ENCODE results near the gene GALNT9. TPM values are rescaled to one million over a fixed set of nuclear protein-coding genes. Genes with fewer than 3 reads are reported as not detected.
"Not testable (repeated sequence)": the region's sequence is repeated elsewhere in the genome, so short reads cannot be mapped to it uniquely, and the experiment has no call there.

GALNT9 gene
- total and polyA plus RNA-seq, 5 experiments from 2014 or later, result not detected

DNA sequence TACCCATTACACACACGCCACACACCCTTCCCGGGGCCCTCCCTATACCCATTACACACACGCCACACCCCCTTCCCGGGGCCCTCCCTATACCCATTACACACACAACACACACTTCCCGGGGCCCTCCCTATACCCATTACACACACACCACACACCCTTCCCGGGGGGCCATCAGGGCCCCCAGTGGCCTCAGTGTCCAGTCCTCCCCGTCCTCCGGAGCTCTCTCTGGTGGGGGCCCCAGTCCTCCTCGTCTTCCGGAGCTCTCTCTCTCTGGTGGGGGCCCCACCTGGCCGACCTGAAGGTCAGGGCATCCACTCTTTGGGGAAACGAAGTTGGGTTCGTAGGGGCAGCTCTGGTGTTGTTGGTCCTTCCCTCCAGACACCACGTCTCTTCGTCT lies 86.2 kb downstream of the GALNT9 start:
- H3K36me3 Mint-ChIP-seq, H3K27me3 Mint-ChIP-seq, H3K9me3 Mint-ChIP-seq, H3K4me3 Mint-ChIP-seq: not testable (repeated sequence)
- DNase-seq (peak in 1 of 10 donors; percentile 48), ATAC-seq (peak in 1 of 2 donors; percentile 25)
- POLR2A ChIA-PET, result interaction anchor here (0.5 kb wide), 1 partner anchor 245 kb away, joined by 3 read pairs; no protein-coding TSS in a partner anchor
- Mint-ChIP-seq H3K27ac (peak overlapping the region in 1 of 10 donors; percentile 27), H3K4me1 (peaks cover 0 to 14% (median 7%) of the 10 kb centered on the region in 4 donors)

- H3K27ac Mint-ChIP-seq, ATAC-seq, H3K27me3 Mint-ChIP-seq, H3K36me3 Mint-ChIP-seq, H3K4me3 Mint-ChIP-seq, H3K9me3 Mint-ChIP-seq, POLR2A ChIA-PET: not testable (repeated sequence)
- peaks cover 0 to 17% (median 7%) of the 10 kb centered on the region in 4 donors for H3K4me1 Mint-ChIP-seq
- peak in 1 of 10 donors; percentile 26 for DNase-seq
Observed at GRCh38 chr12:132240669-132241007, 88.8 kb downstream of the GALNT9 start.

DNA sequence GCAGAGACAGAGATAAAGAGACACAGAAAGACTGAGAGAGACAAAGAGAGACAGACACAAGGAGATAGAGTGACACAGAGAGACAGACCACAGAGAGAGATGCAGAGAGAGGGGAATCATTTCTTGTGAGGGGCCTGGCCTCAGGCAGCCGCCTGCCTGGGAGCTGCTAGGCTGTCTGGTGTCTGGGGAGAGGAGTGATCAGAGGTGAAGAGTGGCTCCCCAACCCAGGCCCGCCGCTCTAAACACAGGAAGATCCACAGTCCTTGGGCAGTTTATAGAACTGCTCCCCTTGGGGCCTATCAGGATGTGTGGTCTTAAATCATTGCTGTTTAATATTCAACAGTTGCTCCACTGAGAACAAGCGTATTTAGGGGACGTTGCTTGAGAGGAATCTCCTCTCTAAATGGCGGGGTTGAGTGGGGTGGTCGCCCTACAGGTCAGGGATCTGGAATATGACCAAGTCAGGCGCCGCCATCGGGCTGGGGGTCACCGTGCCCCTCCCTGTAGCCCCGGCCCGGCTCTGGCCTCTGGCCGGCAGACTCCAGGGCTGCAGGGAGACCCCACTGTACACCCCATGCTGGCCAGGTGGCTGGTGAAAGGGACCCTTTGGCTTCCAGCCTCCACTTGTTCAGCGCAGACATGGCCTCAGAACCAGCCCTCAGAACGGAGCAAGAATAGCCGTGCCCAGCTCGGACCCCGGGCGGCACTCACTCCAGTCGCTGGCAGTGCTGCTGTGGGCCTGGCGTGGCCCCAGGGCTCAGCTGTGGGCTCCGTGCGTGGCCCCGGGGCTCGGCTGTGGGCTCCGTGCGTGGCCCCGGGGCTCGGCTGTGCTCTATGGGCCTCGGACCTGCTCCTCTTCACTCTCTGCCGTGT lies 89.4 kb downstream of the GALNT9 start:
- Mint-ChIP-seq H3K4me1 (peaks cover 0 to 17% (median 7%) of the 10 kb centered on the region in 4 donors), H3K27me3 (peaks cover 0 to 8% (median 0%) of the 10 kb centered on the region in 5 donors), H3K36me3 (no peaks in the 10 kb centered on the region), H3K4me3 (no peak overlapping the region), H3K9me3 (no peaks in the 10 kb centered on the region), H3K27ac (peak overlapping the region in 3 of 10 donors; percentile 24 to 74 (median 51))
- peak in 1 of 10 donors; percentile 23 for DNase-seq
- POLR2A ChIA-PET, result no interaction called here
- ATAC-seq, result no peak

GRCh38 chr12:132239392-132239791 lies 90.0 kb downstream of the GALNT9 start:
- DNase-seq (no peak), ATAC-seq (no peak)
- H3K27ac Mint-ChIP-seq, result peak overlapping the region in 4 of 10 donors; percentile 24 to 74 (median 44)
- POLR2A ChIA-PET, result no interaction called here
- H3K9me3 Mint-ChIP-seq, result no peaks in the 10 kb centered on the region
- H3K36me3 Mint-ChIP-seq, result no peaks in the 10 kb centered on the region
- peaks cover 0 to 8% (median 0%) of the 10 kb centered on the region in 5 donors for H3K27me3 Mint-ChIP-seq
- no peak overlapping the region for H3K4me3 Mint-ChIP-seq
- H3K4me1 Mint-ChIP-seq, result peaks cover 0 to 17% (median 7%) of the 10 kb centered on the region in 4 donors

DNA sequence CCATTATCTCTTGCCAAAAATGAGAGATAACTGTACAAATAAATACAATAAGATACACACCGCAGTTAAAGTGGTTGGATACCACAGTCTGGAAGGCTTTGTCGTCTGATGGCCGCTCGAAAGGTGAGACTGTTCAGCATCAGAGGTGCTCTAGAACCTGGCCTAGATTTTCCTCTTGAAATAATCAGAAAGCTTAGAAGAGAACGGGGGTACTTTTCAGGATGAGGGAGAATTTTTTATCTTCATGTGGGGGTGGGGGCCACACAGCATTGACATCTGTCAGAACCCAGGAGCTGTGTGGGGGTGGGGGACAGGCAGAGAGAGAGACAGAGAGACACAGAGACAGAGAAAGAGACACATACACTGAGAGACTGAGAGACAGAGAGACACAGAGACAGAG lies 90.5 kb downstream of the GALNT9 start:
- ATAC-seq (no peak), DNase-seq (peak in 1 of 10 donors; percentile 6)
- Mint-ChIP-seq H3K27me3 (peaks cover 0 to 8% (median 0%) of the 10 kb centered on the region in 5 donors), H3K4me3 (no peak overlapping the region), H3K36me3 (no peaks in the 10 kb centered on the region), H3K4me1 (peaks cover 0 to 17% (median 6%) of the 10 kb centered on the region in 4 donors), H3K9me3 (no peaks in the 10 kb centered on the region), H3K27ac (peak overlapping the region in 1 of 10 donors; percentile 51)
- POLR2A ChIA-PET, result no interaction called here

- Mint-ChIP-seq H3K27ac (peak overlapping the region in 1 of 10 donors; percentile 51), H3K36me3 (no peaks in the 10 kb centered on the region), H3K4me1 (peaks cover 0 to 13% (median 3%) of the 10 kb centered on the region in 4 donors), H3K9me3 (no peaks in the 10 kb centered on the region), H3K27me3 (peaks cover 0 to 8% (median 0%) of the 10 kb centered on the region in 5 donors), H3K4me3 (no peak overlapping the region)
- POLR2A ChIA-PET, result no interaction called here
- ATAC-seq (no peak), DNase-seq (peak in 1 of 10 donors; percentile 50)
Observed at GRCh38 chr12:132238488-132238854, 90.9 kb downstream of the GALNT9 start.

DNA sequence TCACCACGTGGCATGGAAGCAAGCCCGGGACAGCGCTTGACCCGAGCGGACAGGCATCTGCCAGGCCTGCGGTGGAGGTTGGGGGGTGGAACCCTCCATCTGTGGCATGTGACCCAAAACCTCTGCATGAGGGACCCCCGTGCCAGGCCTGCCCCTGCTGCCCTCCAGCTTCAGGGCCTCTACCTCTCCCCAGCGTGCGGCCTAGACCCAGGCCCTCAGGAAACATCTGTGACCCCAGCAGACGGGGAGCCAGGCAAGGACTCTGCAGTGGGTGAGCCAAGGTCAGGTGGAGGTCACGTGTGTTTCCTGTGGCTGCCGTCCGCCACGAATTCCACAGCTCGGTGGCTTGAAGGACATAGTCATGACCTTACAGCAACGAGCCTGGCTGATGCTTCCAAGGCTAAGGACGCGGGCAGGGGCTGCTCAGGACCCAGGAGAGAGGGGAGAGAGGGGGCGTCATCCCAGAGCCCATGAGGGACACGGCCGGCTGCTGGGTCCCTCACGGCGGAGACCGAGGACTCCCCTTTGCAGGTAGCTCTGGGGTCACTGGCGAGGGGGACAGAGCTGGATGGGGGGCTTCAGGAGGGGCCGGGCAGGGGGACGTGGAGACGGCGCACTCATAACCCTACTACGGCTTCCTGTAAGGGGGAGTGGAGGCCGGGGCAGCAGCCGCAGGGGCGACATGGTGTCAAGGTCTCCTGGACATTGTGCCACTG lies 91.5 kb downstream of the GALNT9 start:
- Mint-ChIP-seq H3K4me1 (peaks cover 0 to 10% (median under 1%) of the 10 kb centered on the region in 4 donors), H3K9me3 (no peaks in the 10 kb centered on the region), H3K36me3 (no peaks in the 10 kb centered on the region), H3K27ac (peak overlapping the region in 1 of 10 donors; percentile 72), H3K4me3 (no peak overlapping the region), H3K27me3 (peaks cover 0 to 8% (median 0%) of the 10 kb centered on the region in 5 donors)
- DNase-seq, result no peak
- POLR2A ChIA-PET, result no interaction called here
- no peak for ATAC-seq

GRCh38 chr12:132236930-132237771 lies 92.2 kb downstream of the GALNT9 start:
- no peak overlapping the region for H3K4me3 Mint-ChIP-seq
- POLR2A ChIA-PET, result no interaction called here
- no peaks in the 10 kb centered on the region for H3K36me3 Mint-ChIP-seq
- ATAC-seq (no peak), DNase-seq (peak in 1 of 10 donors; percentile 51)
- peaks cover 0 to 8% (median 0%) of the 10 kb centered on the region in 5 donors for H3K27me3 Mint-ChIP-seq
- no peaks in the 10 kb centered on the region for H3K9me3 Mint-ChIP-seq
- peaks cover 0 to 10% (median under 1%) of the 10 kb centered on the region in 4 donors for H3K4me1 Mint-ChIP-seq
- H3K27ac Mint-ChIP-seq, result peak overlapping the region in 2 of 10 donors; percentile 13 to 72

GRCh38 chr12:132236129-132236929 lies 93.1 kb downstream of the GALNT9 start:
- DNase-seq (peak in 1 of 10 donors; percentile 42), ATAC-seq (no peak)

DNA sequence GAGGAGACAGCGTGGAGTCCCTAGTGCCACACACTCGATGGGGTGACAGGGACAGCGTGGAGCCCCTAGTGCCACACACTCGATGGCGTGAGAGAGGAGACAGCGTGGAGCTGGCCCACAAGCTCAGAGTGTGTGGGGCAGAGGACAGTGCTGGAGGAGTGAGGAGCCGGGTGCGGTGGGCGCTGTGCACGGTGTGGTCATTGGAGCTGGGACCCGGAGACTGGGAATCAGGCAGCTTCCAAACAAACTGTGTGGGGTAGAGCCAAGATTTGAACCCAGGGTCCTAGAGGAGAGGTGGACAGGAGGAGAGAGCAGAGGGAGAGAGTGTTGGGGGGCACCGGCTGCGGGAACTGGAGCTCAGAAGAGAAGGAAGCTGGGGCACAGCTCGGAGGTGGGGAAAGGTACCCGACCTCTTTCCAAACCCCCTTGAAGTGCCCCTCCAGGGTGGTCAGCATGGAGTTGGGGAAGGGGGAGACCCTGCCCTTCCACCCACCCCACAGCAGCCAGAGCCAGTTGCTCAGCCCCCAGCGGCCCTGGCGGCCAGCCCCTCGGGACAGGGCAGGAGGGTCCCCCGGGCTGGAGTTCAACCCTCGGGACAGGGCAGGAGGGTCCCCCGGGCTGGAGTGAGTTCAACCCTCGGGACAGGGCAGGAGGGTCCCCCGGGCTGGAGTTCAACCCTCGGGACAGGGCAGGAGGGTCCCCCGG lies 94.1 kb downstream of the GALNT9 start:
- H3K4me1 Mint-ChIP-seq, result peaks cover 0 to 10% (median under 1%) of the 10 kb centered on the region in 4 donors
- H3K27ac Mint-ChIP-seq, result peak overlapping the region in 1 of 10 donors; percentile 75
- peak in 1 of 10 donors; percentile 49 for DNase-seq

More at GRCh38 chr12:132236129-132236929, 93.1 kb downstream of the GALNT9 start:
- peaks cover 0 to 10% (median under 1%) of the 10 kb centered on the region in 4 donors for H3K4me1 Mint-ChIP-seq
- peaks cover 0 to 8% (median 0%) of the 10 kb centered on the region in 5 donors for H3K27me3 Mint-ChIP-seq
- H3K9me3 Mint-ChIP-seq, result no peaks in the 10 kb centered on the region
- H3K27ac Mint-ChIP-seq, result peak overlapping the region in 1 of 10 donors; percentile 43
- POLR2A ChIA-PET, result no interaction called here
- H3K36me3 Mint-ChIP-seq, result no peaks in the 10 kb centered on the region
- H3K4me3 Mint-ChIP-seq, result no peak overlapping the region

DNA sequence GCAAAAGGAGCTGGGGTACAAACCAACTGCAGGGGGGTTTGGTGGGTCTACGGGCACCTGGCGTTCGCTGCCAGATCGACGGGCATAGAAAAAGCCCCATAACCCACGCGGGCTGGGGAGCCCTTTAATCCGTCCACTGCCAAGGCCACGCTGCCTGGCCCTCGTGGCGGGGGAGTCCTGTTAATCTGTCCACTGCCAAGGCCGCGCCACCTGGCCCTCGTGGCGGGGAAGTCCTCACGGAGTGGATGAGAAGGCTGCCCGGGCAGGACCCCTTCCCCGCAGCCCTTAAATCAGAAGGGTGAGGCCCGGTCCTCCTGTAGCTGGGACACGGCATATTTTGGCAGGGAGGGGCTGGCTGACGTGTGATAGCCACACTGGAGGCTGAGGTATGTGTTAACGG lies 99.0 kb downstream of the GALNT9 start:
- no peaks in the 10 kb centered on the region for H3K4me1 Mint-ChIP-seq
- no peak overlapping the region for H3K4me3 Mint-ChIP-seq
- no peaks in the 10 kb centered on the region for H3K9me3 Mint-ChIP-seq
- no peak overlapping the region for H3K27ac Mint-ChIP-seq
- ATAC-seq (no peak), DNase-seq (peak in 1 of 10 donors; percentile 44)
- H3K27me3 Mint-ChIP-seq, result peaks cover 0 to 14% (median 7%) of the 10 kb centered on the region in 5 donors
- POLR2A ChIA-PET, result no interaction called here
- H3K36me3 Mint-ChIP-seq, result no peaks in the 10 kb centered on the region

More for the DNA sequence above, 94.1 kb downstream of the GALNT9 start:
- Mint-ChIP-seq H3K27me3 (peaks cover 0 to 8% (median 0%) of the 10 kb centered on the region in 5 donors), H3K9me3 (no peaks in the 10 kb centered on the region), H3K36me3 (no peaks in the 10 kb centered on the region), H3K4me3 (no peak overlapping the region)
- no peak for ATAC-seq
- POLR2A ChIA-PET, result no interaction called here

All from naive thymus-derived CD8-positive, alpha-beta T cell (primary cell).